K562 (cell line): ENCODE data around the gene ZDHHC24. TPM values are rescaled to one million over a fixed set of nuclear protein-coding genes. Genes with fewer than 3 reads are reported as not detected.

Source experiments
- ATAC-seq: fragments of 200-7000 bp; cut with Tn5 transposase; 3 replicates; pipeline ENCODE4 v1.9.1; 2020; ENCODE audit warnings: moderate library complexity
- BruUV-seq: library from RNA; stranded (reverse); fragments of 400-500 nt; replicated peaks from 2 replicates; lab custom pipeline; 2021; lab: Mats Ljungman, UMichigan
- CTCF ChIA-PET: fragments of 300-600 bp; formaldehyde crosslinking; extraction: SDS; loops from one replicate; lab custom pipeline; 2021; ENCODE audit warnings: low intra/inter-chr PET ratio; lab: Yijun Ruan, JAX
- POLR2A ChIA-PET: fragments of 300-600, 350-650 bp; sonication (Branson Sonifier 250); formaldehyde crosslinking; extraction: SDS; loops from one replicate; lab custom pipeline; 2021; ENCODE audit warnings: antibody characterized with exemption, inconsistent platforms; lab: Yijun Ruan, JAX
- DNase-seq, 4 experiments: peaks; one replicate each; pipeline versions ENCODE4 v3.0.0 to v3.0.0-alpha.2; 2011 to 2018; ENCODE audit warnings: low spot score in 3 of 4, mixed read lengths in 3 of 4; ENCODE audit errors: extremely low read depth in 1 of 4
- FAIRE-seq: peaks from 2 replicates; lab custom pipeline; 2011; peaks lifted over from hg19 to GRCh38; lab: Jason Lieb, UNC
- H2AFZ ChIP-seq: 2 replicates; pipeline ENCODE4 v1.6.0; 2011; ENCODE audit warnings: low read depth, low read length, control low read depth, inconsistent platforms
- H3K27ac ChIP-seq: fragments of 200-600 bp; 3 replicates; pipeline ENCODE4 v1.8.0; 2011; ENCODE audit warnings: low read depth, mild to moderate bottlenecking, control low read depth, inconsistent platforms, low read length, moderate library complexity, mixed read lengths; ENCODE audit errors: extremely low read depth
- H3K27me3 ChIP-seq, 2 experiments: fragments of 300-600 bp in 1 of 2; 2 replicates in 1 of 2; 3 replicates in 1 of 2; pipeline versions ENCODE4 v1.6.0 to v1.8.0; 2011; ENCODE audit warnings: inconsistent platforms in 2 of 2, low read length in 2 of 2, mild to moderate bottlenecking in 1 of 2, mixed read lengths in 1 of 2, moderate library complexity in 1 of 2; ENCODE audit not compliant: control insufficient read depth in 2 of 2, insufficient read depth in 2 of 2
- H3K36me3 ChIP-seq: fragments of 300-600 bp; 3 replicates; pipeline ENCODE4 v1.8.0; 2011; ENCODE audit warnings: mild to moderate bottlenecking, low read length, inconsistent platforms; ENCODE audit not compliant: control insufficient read depth, insufficient read depth
- H3K4me1 ChIP-seq, 2 experiments: fragments of 200-600 bp in 1 of 2; replicated peaks in 1 of 2; 2 replicates in 1 of 2; 3 replicates in 1 of 2; pipeline versions ENCODE4 v1.5.1 to v1.8.0; 2011; ENCODE audit warnings: inconsistent platforms in 2 of 2, low read length in 2 of 2, mild to moderate bottlenecking in 1 of 2, mixed read lengths in 1 of 2, moderate library complexity in 1 of 2; ENCODE audit not compliant: control insufficient read depth in 2 of 2, insufficient read depth in 2 of 2
- H3K4me2 ChIP-seq: 2 replicates; pipeline ENCODE4 v1.6.1; 2011; ENCODE audit warnings: low read length, control low read depth, inconsistent platforms, mixed read lengths; ENCODE audit not compliant: insufficient read depth
- H3K4me3 ChIP-seq: fragments of 200-600 bp; sonication (generic), shearing (Covaris generic); 2 replicates; pipeline ENCODE4 v1.5.1; 2016; ENCODE audit warnings: control low read depth, inconsistent platforms
- H3K79me2 ChIP-seq: fragments of 200-600 bp; 3 replicates; pipeline ENCODE4 v1.8.0; 2011; ENCODE audit warnings: low read length, inconsistent platforms; ENCODE audit not compliant: control insufficient read depth, insufficient read depth
- H3K9ac ChIP-seq, 2 experiments: 2 replicates each; pipeline versions ENCODE4 v1.6.0 to v1.6.1; 2011; ENCODE audit warnings: low read depth in 2 of 2, low read length in 2 of 2, control low read depth in 1 of 2, inconsistent platforms in 1 of 2, mild to moderate bottlenecking in 1 of 2, mixed read lengths in 1 of 2; ENCODE audit not compliant: insufficient read depth in 1 of 2
- H3K9me1 ChIP-seq: one replicate; pipeline ENCODE4 v1.6.0; 2011; ENCODE audit warnings: inconsistent platforms, mild to moderate bottlenecking, low read length, moderate library complexity; ENCODE audit not compliant: control insufficient read depth, insufficient read depth
- H3K9me3 ChIP-seq: replicated peaks from 2 replicates; pipeline ENCODE4 v1.5.1; 2011; ENCODE audit warnings: low read depth, low read length, inconsistent platforms; ENCODE audit not compliant: control insufficient read depth, insufficient read depth
- H4K20me1 ChIP-seq: replicated peaks from 2 replicates; pipeline ENCODE4 v1.6.1; 2011; ENCODE audit warnings: low read length, inconsistent platforms, mixed read lengths; ENCODE audit not compliant: control insufficient read depth, insufficient read depth
- CSDE1 ChIP-seq, 2 experiments: fragments of 450-650 bp; IDR thresholded peaks; 2 replicates each; pipeline ENCODE4 v1.6.1; 2016; ENCODE audit warnings: mild to moderate bottlenecking in 1 of 2
- CUX1 ChIP-seq: fragments of 200-800 bp; sonication (Bioruptor generic); IDR thresholded peaks from 2 replicates; pipeline ENCODE4 v1.6.1; 2016; ENCODE audit warnings: missing genetic modification characterization, missing compliant biosample characterization
- SMARCE1 ChIP-seq: fragments of 450-650 bp; IDR thresholded peaks from 2 replicates; pipeline ENCODE4 v1.7.1; 2016; ENCODE audit warnings: mild to moderate bottlenecking
- ZFP36 ChIP-seq: fragments of 150-350 bp; IDR thresholded peaks from 2 replicates; pipeline ENCODE4 v1.6.1; 2018; ENCODE audit warnings: low read length, low read depth; ENCODE audit not compliant: partially characterized antibody
- WGBS: fragments of 100-300 bp; shearing (Covaris generic); methylation state at CpG from one replicate; pipeline ENCODE4 v1.1.6; 2016; ENCODE audit warnings: low coverage, mixed read lengths; ENCODE audit not compliant: insufficient coverage; ENCODE audit errors: missing lambda C conversion rate; 5-methylcytosine and 5-hydroxymethylcytosine counted together
- in situ Hi-C: fragments of 300-500 bp; cut with MboI; formaldehyde crosslinking; loops from 4 replicates; pipeline ENCODE4 v1.15.0; 2018; ENCODE audit warnings: inconsistent platforms, mixed read lengths
- intact Hi-C: fragments of 100-400 bp; cut with micrococcal nuclease; formaldehyde crosslinking; loops from 2 replicates; pipeline ENCODE4 v1.14.2; 2022
- polyA plus RNA-seq, 8 experiments: library from polyadenylated mRNA; depleted of rRNA in 4 of 8; stranded (reverse) in 5 of 8; unstranded in 3 of 8; fragments of >200 nt; fragmentation: Nextera tagmentation in 2 of 8; fragmentation: Illumina TruSeq in 1 of 8; extraction: Ambion mirVana in 2 of 8; extraction: Trizol in 1 of 8; gene quantifications; 2 replicates each; pipeline versions ENCODE4 v1.2.1 to v1.2.3, GENCODE V29; 2011 to 2014; ENCODE audit warnings: inconsistent platforms in 1 of 8, missing spikeins in 1 of 8
- total RNA-seq, 7 experiments: library from RNA; depleted of rRNA in 6 of 7; stranded (reverse); fragments of >200 nt in 6 of 7; fragmentation: Illumina TruSeq in 2 of 7; extraction: Trizol in 2 of 7; gene quantifications; 2 replicates each; pipeline versions ENCODE4 v1.2.1 to v1.2.3, GENCODE V29; 2011 to 2021; ENCODE audit warnings: low replicate concordance in 1 of 7

ZDHHC24 gene
- total and polyA plus RNA-seq, 9 of the 15 experiments (the other 6 are each of a cell fraction or from before 2014, with no cell fraction given) = 0.45 to 11.2 (median 2.7) TPM

GRCh38 chr11:66567787-66568123 lies 21.9 kb upstream of the ZDHHC24 start:
- Histone ChIP-seq H3K4me2 (peak overlapping the region; percentile 72), H3K79me2 (no peaks in the 10 kb centered on the region), H3K9ac (peak overlapping the region in 1 of 2 experiments; percentile 83; a peak in 2 of 4 replicates), H3K9me1 (no peaks in the 10 kb centered on the region), H3K27me3 (peaks cover 0 to 10% of the 10 kb centered on the region in 2 experiments; a peak in 2 of 5 replicates), H3K4me1 (peaks cover 8 to 19% of the 10 kb centered on the region in 2 experiments; a peak in 4 of 5 replicates), H3K9me3 (no peaks in the 10 kb centered on the region), H3K27ac (no peak overlapping the region), H4K20me1 (no peaks in the 10 kb centered on the region), H3K4me3 (peak overlapping the region; percentile 48), H3K36me3 (no peaks in the 10 kb centered on the region), H2AFZ (peak overlapping the region; percentile 89)
- ChIA-PET POLR2A (interaction anchor here (0.5 to 1.8 kb wide), 5 partner anchors 8 to 923 kb away, joined by 3 to 5 read pairs (median 4); no protein-coding TSS in a partner anchor), CTCF (no interaction called here)
- FAIRE-seq (no peak), ATAC-seq (no peak), DNase-seq (no peak)
- BruUV-seq = no TSS peak
- TF ChIP-seq CSDE1 (IDR thresholded peaks at IDR 0.05) (no peak), SMARCE1 (no peak), CUX1 (no peak), ZFP36 (peak; percentile 18)
- intact Hi-C loops (no loop called here), in situ Hi-C loops (loop anchor here (5.0 kb wide), 1 partner anchor 270 kb away; no protein-coding TSS in a partner anchor)
- WGBS = 25% methylated on average over 15 of the region's 15 CpGs
